ENCODE measurements around the gene SRSF6. TPM values are rescaled to one million over a fixed set of nuclear protein-coding genes. Genes with fewer than 3 reads are reported as not detected.
"Not testable (repeated sequence)": the region's sequence is repeated elsewhere in the genome, so short reads cannot be mapped to it uniquely, and the experiment has no call there.

The SRSF6 gene
- total and polyA plus RNA-seq, 10 of the 15 experiments (the other 5 are each of a cell fraction or from before 2014, with no cell fraction given), result 57.2 to 191 (median 108) TPM

- no peak overlapping the region for H3K27ac ChIP-seq (ENCODE audit: control insufficient read depth, insufficient read depth)
- no peaks in the 10 kb centered on the region for H3K27me3 ChIP-seq (replicated peaks in 1 of 2; ENCODE audit: control insufficient read depth in 2 of 2, insufficient read depth in 2 of 2, low read length in 1 of 2)
- no peak overlapping the region for H2AFZ ChIP-seq (ENCODE audit: control insufficient read depth, low read depth, low read length)
- H3K9ac ChIP-seq (ENCODE audit: control insufficient read depth, insufficient read depth, low read length), result no peak overlapping the region
- H3K36me3 ChIP-seq (ENCODE audit: control insufficient read depth in 2 of 2, insufficient read depth in 2 of 2, low read length in 1 of 2), result no peaks in the 10 kb centered on the region
- no peaks in the 10 kb centered on the region for H4K20me1 ChIP-seq (ENCODE audit: control insufficient read depth, insufficient read depth)
- peaks cover 6% of the 10 kb centered on the region for H3K4me1 ChIP-seq (ENCODE audit: control insufficient read depth, insufficient read depth, low read length)
- TF ChIP-seq RAD21 (IDR thresholded peaks at IDR 0.05; ENCODE audit: insufficient read depth, low read depth, low read length) (no peak), YBX1 (IDR thresholded peaks at IDR 0.05) (no peak)
- H3K79me2 ChIP-seq (ENCODE audit: control insufficient read depth, insufficient read depth, low read length), result no peaks in the 10 kb centered on the region
- H3K4me2 ChIP-seq (ENCODE audit: control insufficient read depth, insufficient read depth), result no peak overlapping the region
- FAIRE-seq (no peak), DNase-seq (ENCODE audit: low read depth, low spot score) (no peak), ATAC-seq (no peak)
- ChIA-PET POLR2A (no interaction called here), CTCF (interaction anchor here (1.1 kb wide), 1 partner anchor 12 kb away, joined by 3 read pairs; no protein-coding TSS in a partner anchor), SMC1A (ENCODE audit: uncharacterized antibody, unreplicated experiment) (no interaction called here), RAD21 (ENCODE audit: unreplicated experiment) (no interaction called here)
- H3K9me3 ChIP-seq (replicated peaks; ENCODE audit: control insufficient read depth, insufficient read depth, low read length), result no peaks in the 10 kb centered on the region
- WGBS (ENCODE audit: insufficient coverage, insufficient replicate concordance, low lambda C conversion rate, missing lambda C conversion rate), result 4% methylated on average over 2 of the region's 2 CpGs
- intact Hi-C loops (cut with micrococcal nuclease; ENCODE audit: unreplicated experiment) (no loop called here), in situ Hi-C loops (cut with MboI) (no loop called here)
- H3K4me3 ChIP-seq, result no peak overlapping the region
- no TSS peak for BruUV-seq (replicated peaks)
Measured at GRCh38 chr20:43495388-43495787, 37.7 kb downstream of the SRSF6 start.

GRCh38 chr20:43502021-43502420 lies 44.3 kb downstream of the SRSF6 start:
- ATAC-seq; H3K27me3 ChIP-seq (replicated peaks in 1 of 2; ENCODE audit: control insufficient read depth in 2 of 2, insufficient read depth in 2 of 2, low read length in 1 of 2); BruUV-seq (replicated peaks); FAIRE-seq; H3K9me3 ChIP-seq (replicated peaks; ENCODE audit: control insufficient read depth, insufficient read depth, low read length); H3K9ac ChIP-seq (ENCODE audit: control insufficient read depth, insufficient read depth, low read length); H3K4me1 ChIP-seq (ENCODE audit: control insufficient read depth, insufficient read depth, low read length); H3K4me3 ChIP-seq; H4K20me1 ChIP-seq (ENCODE audit: control insufficient read depth, insufficient read depth); CTCF ChIA-PET; H2AFZ ChIP-seq (ENCODE audit: control insufficient read depth, low read depth, low read length); H3K27ac ChIP-seq (ENCODE audit: control insufficient read depth, insufficient read depth); RAD21 ChIA-PET (ENCODE audit: unreplicated experiment); H3K4me2 ChIP-seq (ENCODE audit: control insufficient read depth, insufficient read depth); in situ Hi-C loops (cut with MboI); DNase-seq (ENCODE audit: low read depth, low spot score); intact Hi-C loops (cut with micrococcal nuclease; ENCODE audit: unreplicated experiment); POLR2A ChIA-PET; H3K36me3 ChIP-seq (ENCODE audit: control insufficient read depth in 2 of 2, insufficient read depth in 2 of 2, low read length in 1 of 2); H3K79me2 ChIP-seq (ENCODE audit: control insufficient read depth, insufficient read depth, low read length): not testable (repeated sequence)
- WGBS (ENCODE audit: insufficient coverage, insufficient replicate concordance, low lambda C conversion rate, missing lambda C conversion rate), result 44% methylated on average over 8 of the region's 8 CpGs
- SMC1A ChIA-PET (ENCODE audit: uncharacterized antibody, unreplicated experiment), result interaction anchor here (0.8 kb wide), 1 partner anchor 44 kb away, joined by 3 read pairs; the partner anchor contains the start of gene SRSF6
